HL-60 (cell line): ENCODE results near the gene DUSP12.

Source experiments
- DNase-seq, 2 experiments: peaks; one replicate each; pipeline ENCODE4 v3.0.0-alpha.2; 2010 to 2020; ENCODE audit warnings: low read depth in 1 of 2, low spot score in 1 of 2
- H3K27ac ChIP-seq: fragments of 250-450 bp; sonication (Bioruptor Pico); replicated peaks from 2 replicates; pipeline ENCODE4 v1.5.1; 2020; ENCODE audit warnings: mild to moderate bottlenecking, moderate library complexity
- H3K27me3 ChIP-seq: fragments of 250-450 bp; sonication (Bioruptor Pico); 2 replicates; pipeline ENCODE4 v1.5.1; 2021; ENCODE audit warnings: mild to moderate bottlenecking, moderate library complexity; ENCODE audit not compliant: insufficient read depth, poor library complexity, severe bottlenecking
- H3K4me3 ChIP-seq: replicated peaks from 2 replicates; pipeline ENCODE4 v1.5.1; 2011; ENCODE audit warnings: mild to moderate bottlenecking, control low read depth, low read length; ENCODE audit not compliant: insufficient read depth
- GABPA ChIP-seq: IDR thresholded peaks from 2 replicates; pipeline ENCODE4 v1.6.1; 2012; ENCODE audit warnings: low read depth
- POLR2AphosphoS5 ChIP-seq: IDR thresholded peaks from 2 replicates; pipeline ENCODE4 v1.6.1; 2012; ENCODE audit warnings: low read depth
- SPI1 ChIP-seq: IDR thresholded peaks from 2 replicates; pipeline ENCODE4 v1.6.1; 2012; ENCODE audit warnings: low read depth, mild to moderate bottlenecking, borderline replicate concordance
- TF ChIP-seq, protein P1 (sequence below): IDR thresholded peaks from 2 replicates; pipeline ENCODE4 v1.6.1; 2012; ENCODE audit warnings: low read depth; ENCODE audit not compliant: insufficient replicate concordance
- TF ChIP-seq, protein P2 (sequence below): IDR thresholded peaks from one replicate; pipeline ENCODE4 v1.5.1; 2011; ENCODE audit warnings: low read length, control low read depth, inconsistent platforms; ENCODE audit not compliant: insufficient read depth

DUSP12 gene

DNA sequence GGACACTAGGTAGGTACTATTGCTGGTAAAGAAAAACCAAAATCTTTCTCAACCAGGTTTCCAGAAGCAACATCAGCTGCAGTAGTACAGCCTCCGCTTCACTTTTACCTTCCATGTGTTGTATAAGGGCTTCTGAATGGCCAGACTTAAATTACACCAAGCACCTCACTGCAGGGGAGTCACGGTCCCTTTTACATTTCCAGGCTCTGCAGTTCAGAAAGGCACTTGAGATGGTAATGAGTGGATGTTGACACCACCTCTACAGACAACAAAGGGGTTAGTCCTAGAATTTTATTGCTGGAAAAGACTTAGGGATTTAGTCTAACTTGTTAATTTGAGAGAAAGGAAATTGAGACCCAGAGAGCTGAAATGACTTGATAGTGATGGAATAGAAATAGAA lies 12.0 kb upstream of the DUSP12 start:
- H3K4me3 ChIP-seq, result no peak overlapping the region
- TF ChIP-seq POLR2AphosphoS5 (no peak), SPI1 (no peak)
- TF ChIP-seq, protein P1, sequence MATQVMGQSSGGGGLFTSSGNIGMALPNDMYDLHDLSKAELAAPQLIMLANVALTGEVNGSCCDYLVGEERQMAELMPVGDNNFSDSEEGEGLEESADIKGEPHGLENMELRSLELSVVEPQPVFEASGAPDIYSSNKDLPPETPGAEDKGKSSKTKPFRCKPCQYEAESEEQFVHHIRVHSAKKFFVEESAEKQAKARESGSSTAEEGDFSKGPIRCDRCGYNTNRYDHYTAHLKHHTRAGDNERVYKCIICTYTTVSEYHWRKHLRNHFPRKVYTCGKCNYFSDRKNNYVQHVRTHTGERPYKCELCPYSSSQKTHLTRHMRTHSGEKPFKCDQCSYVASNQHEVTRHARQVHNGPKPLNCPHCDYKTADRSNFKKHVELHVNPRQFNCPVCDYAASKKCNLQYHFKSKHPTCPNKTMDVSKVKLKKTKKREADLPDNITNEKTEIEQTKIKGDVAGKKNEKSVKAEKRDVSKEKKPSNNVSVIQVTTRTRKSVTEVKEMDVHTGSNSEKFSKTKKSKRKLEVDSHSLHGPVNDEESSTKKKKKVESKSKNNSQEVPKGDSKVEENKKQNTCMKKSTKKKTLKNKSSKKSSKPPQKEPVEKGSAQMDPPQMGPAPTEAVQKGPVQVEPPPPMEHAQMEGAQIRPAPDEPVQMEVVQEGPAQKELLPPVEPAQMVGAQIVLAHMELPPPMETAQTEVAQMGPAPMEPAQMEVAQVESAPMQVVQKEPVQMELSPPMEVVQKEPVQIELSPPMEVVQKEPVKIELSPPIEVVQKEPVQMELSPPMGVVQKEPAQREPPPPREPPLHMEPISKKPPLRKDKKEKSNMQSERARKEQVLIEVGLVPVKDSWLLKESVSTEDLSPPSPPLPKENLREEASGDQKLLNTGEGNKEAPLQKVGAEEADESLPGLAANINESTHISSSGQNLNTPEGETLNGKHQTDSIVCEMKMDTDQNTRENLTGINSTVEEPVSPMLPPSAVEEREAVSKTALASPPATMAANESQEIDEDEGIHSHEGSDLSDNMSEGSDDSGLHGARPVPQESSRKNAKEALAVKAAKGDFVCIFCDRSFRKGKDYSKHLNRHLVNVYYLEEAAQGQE, result no peak
- H3K27ac ChIP-seq, result no peak overlapping the region
- H3K27me3 ChIP-seq, result no peaks in the 10 kb centered on the region
- DNase-seq, result no peak

DNA sequence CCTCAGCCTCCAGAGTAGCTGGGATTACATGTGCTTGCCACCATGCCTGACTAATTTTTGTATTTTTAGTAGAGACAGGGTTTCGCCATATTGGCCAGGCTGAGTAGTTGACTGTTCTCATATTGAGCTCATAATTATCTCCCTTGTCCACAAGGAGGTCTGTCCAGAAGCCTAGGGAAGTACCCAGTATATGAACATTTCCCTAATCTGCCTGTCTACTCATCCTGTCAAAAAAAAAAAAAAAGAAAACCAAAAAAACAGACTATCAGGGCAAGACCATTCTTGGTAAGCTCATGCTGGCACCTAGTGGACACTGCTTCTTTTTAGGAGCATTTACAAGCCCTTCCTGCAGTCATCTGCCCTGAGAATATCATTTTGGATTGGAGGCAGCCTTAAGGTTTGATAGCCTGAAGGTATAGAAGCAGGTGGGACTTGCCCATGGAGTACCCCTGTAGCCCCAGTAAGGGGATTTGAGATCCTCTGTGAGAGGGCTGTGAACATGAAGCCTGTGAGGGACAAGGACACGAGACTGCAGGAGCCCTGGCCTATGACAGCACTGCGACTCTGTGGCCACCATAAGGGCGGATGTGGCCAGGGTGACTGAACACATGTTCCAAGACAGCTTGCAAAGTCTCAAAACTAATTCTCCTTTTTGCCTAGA lies 10.8 kb upstream of the DUSP12 start:
- no peak overlapping the region for H3K4me3 ChIP-seq

GRCh38 chr1:161739865-161740566 lies 9.6 kb upstream of the DUSP12 start:
- Histone ChIP-seq H3K27ac (no peak overlapping the region; the same call in 1 of the 2 replicates), H3K4me3 (no peak overlapping the region), H3K27me3 (no peaks in the 10 kb centered on the region)
- DNase-seq, result peak in 1 of 2 experiments; percentile 28
- TF ChIP-seq, protein P2, sequence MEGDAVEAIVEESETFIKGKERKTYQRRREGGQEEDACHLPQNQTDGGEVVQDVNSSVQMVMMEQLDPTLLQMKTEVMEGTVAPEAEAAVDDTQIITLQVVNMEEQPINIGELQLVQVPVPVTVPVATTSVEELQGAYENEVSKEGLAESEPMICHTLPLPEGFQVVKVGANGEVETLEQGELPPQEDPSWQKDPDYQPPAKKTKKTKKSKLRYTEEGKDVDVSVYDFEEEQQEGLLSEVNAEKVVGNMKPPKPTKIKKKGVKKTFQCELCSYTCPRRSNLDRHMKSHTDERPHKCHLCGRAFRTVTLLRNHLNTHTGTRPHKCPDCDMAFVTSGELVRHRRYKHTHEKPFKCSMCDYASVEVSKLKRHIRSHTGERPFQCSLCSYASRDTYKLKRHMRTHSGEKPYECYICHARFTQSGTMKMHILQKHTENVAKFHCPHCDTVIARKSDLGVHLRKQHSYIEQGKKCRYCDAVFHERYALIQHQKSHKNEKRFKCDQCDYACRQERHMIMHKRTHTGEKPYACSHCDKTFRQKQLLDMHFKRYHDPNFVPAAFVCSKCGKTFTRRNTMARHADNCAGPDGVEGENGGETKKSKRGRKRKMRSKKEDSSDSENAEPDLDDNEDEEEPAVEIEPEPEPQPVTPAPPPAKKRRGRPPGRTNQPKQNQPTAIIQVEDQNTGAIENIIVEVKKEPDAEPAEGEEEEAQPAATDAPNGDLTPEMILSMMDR, result no peak
- peak; percentile 29; the same call in 1 of the 2 replicates for TF ChIP-seq SPI1

More for the DNA sequence above, 10.8 kb upstream of the DUSP12 start:
- DNase-seq, result peak; percentile 73 to 88
- TF ChIP-seq GABPA, result no peak; the same call in 1 of the 2 replicates
- TF ChIP-seq, protein P2, result peak; percentile 47
- peak; percentile 67 for TF ChIP-seq POLR2AphosphoS5
- Histone ChIP-seq H3K27me3 (no peaks in the 10 kb centered on the region), H3K27ac (peak overlapping the region; percentile 79)

DNA sequence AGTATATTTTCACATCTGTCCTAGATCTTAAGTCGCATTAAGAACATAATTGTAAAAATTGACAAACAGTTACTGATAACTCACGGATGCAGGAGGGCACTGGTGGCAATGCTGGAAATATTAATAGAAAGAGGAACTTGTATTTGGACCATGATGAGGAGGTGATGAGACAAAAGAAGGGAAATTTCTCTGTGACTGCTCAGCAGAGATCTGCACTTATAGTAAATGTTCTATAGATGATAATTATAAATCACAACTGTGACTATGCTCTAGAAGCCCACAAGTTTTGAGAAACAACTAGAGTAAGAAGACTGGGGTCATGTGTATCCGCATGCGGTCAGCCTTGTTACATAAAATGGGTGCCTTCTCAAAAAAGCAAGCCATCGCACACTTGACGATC lies 8.7 kb upstream of the DUSP12 start:
- H3K27ac ChIP-seq, result no peak overlapping the region
- TF ChIP-seq, protein P1, result no peak
- no peak for TF ChIP-seq GABPA
- TF ChIP-seq SPI1, result no peak
- TF ChIP-seq, protein P2, result no peak
- TF ChIP-seq POLR2AphosphoS5, result no peak
- no peaks in the 10 kb centered on the region for H3K27me3 ChIP-seq
- no peak overlapping the region for H3K4me3 ChIP-seq
- no peak for DNase-seq
